ENCODE data around the gene LYSMD4.

LYSMD4 gene

DNA sequence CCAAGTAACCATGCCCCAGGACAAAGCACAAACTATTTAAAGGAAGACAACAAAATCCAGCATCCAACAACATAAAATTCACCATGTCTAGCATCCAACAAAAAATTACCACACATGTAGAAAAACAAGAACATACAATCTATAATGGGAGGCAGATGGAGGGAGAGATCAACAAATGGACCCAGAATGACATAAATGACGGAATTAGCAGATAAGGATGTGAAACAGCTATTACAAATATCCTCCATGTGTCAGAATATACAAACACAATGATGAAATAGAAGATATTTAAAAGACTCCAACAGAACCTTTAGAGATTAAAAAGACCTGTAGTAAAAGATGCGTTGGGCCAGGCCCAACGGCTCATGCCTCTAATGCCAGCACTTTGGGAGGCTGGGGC lies 10.8 kb downstream of the LYSMD4 start:
- TF ChIP-seq EZH2 (IDR thresholded peaks at IDR 0.05; ENCODE audit: borderline replicate concordance, low read depth, low read length, severe bottlenecking) = no peak
- TF ChIP-seq, protein P1, sequence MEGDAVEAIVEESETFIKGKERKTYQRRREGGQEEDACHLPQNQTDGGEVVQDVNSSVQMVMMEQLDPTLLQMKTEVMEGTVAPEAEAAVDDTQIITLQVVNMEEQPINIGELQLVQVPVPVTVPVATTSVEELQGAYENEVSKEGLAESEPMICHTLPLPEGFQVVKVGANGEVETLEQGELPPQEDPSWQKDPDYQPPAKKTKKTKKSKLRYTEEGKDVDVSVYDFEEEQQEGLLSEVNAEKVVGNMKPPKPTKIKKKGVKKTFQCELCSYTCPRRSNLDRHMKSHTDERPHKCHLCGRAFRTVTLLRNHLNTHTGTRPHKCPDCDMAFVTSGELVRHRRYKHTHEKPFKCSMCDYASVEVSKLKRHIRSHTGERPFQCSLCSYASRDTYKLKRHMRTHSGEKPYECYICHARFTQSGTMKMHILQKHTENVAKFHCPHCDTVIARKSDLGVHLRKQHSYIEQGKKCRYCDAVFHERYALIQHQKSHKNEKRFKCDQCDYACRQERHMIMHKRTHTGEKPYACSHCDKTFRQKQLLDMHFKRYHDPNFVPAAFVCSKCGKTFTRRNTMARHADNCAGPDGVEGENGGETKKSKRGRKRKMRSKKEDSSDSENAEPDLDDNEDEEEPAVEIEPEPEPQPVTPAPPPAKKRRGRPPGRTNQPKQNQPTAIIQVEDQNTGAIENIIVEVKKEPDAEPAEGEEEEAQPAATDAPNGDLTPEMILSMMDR (IDR thresholded peaks at IDR 0.05; ENCODE audit: borderline replicate concordance, extremely low read depth, low read length, poor library complexity, severe bottlenecking) = no peak
- H3K36me3 ChIP-seq (ENCODE audit: insufficient read depth, low read length) = no peaks in the 10 kb centered on the region
- H3K9ac ChIP-seq (ENCODE audit: low read depth, low read length) = no peak overlapping the region
- H3K4me3 ChIP-seq (ENCODE audit: low read depth in 1 of 2, low read length in 2 of 2) = no peak overlapping the region
- H4K20me1 ChIP-seq (ENCODE audit: insufficient read depth, low read length) = no peaks in the 10 kb centered on the region
- DNase-seq (no peak), ATAC-seq (ENCODE audit: insufficient read depth, low read depth) (no peak)
- H3K79me2 ChIP-seq (ENCODE audit: insufficient read depth, low read length) = no peaks in the 10 kb centered on the region
- H3K4me1 ChIP-seq (ENCODE audit: insufficient read depth, low read length) = peaks cover 24% of the 10 kb centered on the region
- no peak overlapping the region for H2AFZ ChIP-seq (ENCODE audit: low read depth, low read length)
- H3K27me3 ChIP-seq (ENCODE audit: insufficient read depth, low read length, poor library complexity) = no peaks in the 10 kb centered on the region
- H3K4me2 ChIP-seq (ENCODE audit: insufficient read depth, low read length) = no peak overlapping the region
- no peak overlapping the region for H3K27ac ChIP-seq (ENCODE audit: low read length)
- no peaks in the 10 kb centered on the region for H3K9me3 ChIP-seq (ENCODE audit: insufficient read depth, low read length, severe bottlenecking)

DNA sequence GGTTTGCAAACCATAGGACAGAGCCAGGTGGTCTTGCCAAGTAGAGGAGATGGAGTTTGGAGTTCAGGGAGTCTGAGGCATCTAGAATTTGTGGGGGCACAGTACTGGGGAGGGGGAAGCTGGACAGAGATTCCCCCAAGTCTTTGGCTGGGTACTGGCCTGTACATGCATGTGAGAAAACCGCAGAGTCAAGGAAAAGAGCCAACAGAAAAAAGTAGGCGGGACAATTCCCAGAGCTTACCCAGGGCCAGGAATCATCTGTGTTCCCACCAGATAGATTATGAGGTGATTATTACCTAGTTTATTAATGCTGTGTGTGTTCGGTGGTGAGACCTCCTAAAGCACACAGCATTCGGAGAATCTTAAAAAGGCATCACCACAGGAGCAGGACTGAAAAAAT lies 11.3 kb downstream of the LYSMD4 start:
- H3K9me3 ChIP-seq (ENCODE audit: insufficient read depth, low read length, severe bottlenecking) = no peaks in the 10 kb centered on the region
- H3K27ac ChIP-seq (ENCODE audit: low read length) = peak overlapping the region; percentile 55; the same call in 1 of the 2 replicates
- no peak for ATAC-seq (ENCODE audit: insufficient read depth, low read depth)
- peaks cover 24% of the 10 kb centered on the region for H3K4me1 ChIP-seq (ENCODE audit: insufficient read depth, low read length)
- no peak overlapping the region for H3K4me2 ChIP-seq (ENCODE audit: insufficient read depth, low read length)
- no peaks in the 10 kb centered on the region for H3K27me3 ChIP-seq (ENCODE audit: insufficient read depth, low read length, poor library complexity)
- TF ChIP-seq, protein P1 (IDR thresholded peaks at IDR 0.05; ENCODE audit: borderline replicate concordance, extremely low read depth, low read length, poor library complexity, severe bottlenecking) = no peak
- no peak for TF ChIP-seq EZH2 (IDR thresholded peaks at IDR 0.05; ENCODE audit: borderline replicate concordance, low read depth, low read length, severe bottlenecking)
- H3K36me3 ChIP-seq (ENCODE audit: insufficient read depth, low read length) = 0 out of 2 replicates have a peak, but pooled peaks cover 4% of the 10 kb centered on the region
- no peak overlapping the region for H3K4me3 ChIP-seq (ENCODE audit: low read depth in 1 of 2, low read length in 2 of 2)
- no peaks in the 10 kb centered on the region for H3K79me2 ChIP-seq (ENCODE audit: insufficient read depth, low read length)
- no peak overlapping the region for H3K9ac ChIP-seq (ENCODE audit: low read depth, low read length)
- H4K20me1 ChIP-seq (ENCODE audit: insufficient read depth, low read length) = no peaks in the 10 kb centered on the region
- no peak for DNase-seq
- H2AFZ ChIP-seq (ENCODE audit: low read depth, low read length) = no peak overlapping the region

DNA sequence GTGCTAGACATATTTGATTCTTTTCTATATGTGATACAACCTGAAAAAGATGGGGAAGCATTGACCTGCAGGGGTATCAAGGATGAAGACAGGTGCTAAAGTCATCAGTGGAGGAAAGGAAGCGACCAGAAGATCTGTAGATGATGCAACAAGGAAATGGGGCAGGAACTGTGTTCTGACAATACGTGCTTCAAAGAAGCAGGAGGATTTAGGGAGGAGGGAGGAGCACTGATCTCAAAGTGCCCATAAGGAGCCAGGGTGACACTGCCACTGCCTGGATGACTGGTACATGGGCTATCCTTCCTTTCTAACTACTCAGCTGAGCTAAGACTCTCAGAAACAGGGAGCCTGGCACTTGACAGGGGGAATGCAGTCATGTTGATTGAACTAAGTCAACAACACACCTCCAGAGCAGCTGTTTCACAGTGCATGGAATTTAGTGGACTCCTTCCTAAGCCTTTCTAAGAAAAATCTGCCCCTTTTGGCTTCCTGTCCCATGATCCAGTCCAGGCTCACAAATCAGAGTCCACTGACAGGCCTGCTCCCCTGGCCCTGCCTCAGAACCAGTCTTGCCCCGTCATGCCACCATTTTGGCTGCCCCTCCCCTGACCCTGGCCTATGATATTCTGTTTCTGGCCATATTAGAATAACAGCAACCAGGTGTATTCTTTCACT lies 12.0 kb downstream of the LYSMD4 start:
- DNase-seq (peak; percentile 41), ATAC-seq (ENCODE audit: insufficient read depth, low read depth) (peak; percentile 59)
- no peaks in the 10 kb centered on the region for H4K20me1 ChIP-seq (ENCODE audit: insufficient read depth, low read length)
- no peaks in the 10 kb centered on the region for H3K9me3 ChIP-seq (ENCODE audit: insufficient read depth, low read length, severe bottlenecking)
- peaks cover 4% of the 10 kb centered on the region; the same call in 1 of the 2 replicates for H3K36me3 ChIP-seq (ENCODE audit: insufficient read depth, low read length)
- no peaks in the 10 kb centered on the region for H3K79me2 ChIP-seq (ENCODE audit: insufficient read depth, low read length)
- H3K4me3 ChIP-seq (ENCODE audit: low read depth in 1 of 2, low read length in 2 of 2) = no peak overlapping the region
- peaks cover 24% of the 10 kb centered on the region for H3K4me1 ChIP-seq (ENCODE audit: insufficient read depth, low read length)
- H3K9ac ChIP-seq (ENCODE audit: low read depth, low read length) = no peak overlapping the region
- TF ChIP-seq EZH2 (IDR thresholded peaks at IDR 0.05; ENCODE audit: borderline replicate concordance, low read depth, low read length, severe bottlenecking) = no peak
- TF ChIP-seq, protein P1 (IDR thresholded peaks at IDR 0.05; ENCODE audit: borderline replicate concordance, extremely low read depth, low read length, poor library complexity, severe bottlenecking) = no peak
- peak overlapping the region; percentile 55 for H3K27ac ChIP-seq (ENCODE audit: low read length)
- H3K4me2 ChIP-seq (ENCODE audit: insufficient read depth, low read length) = no peak overlapping the region
- no peak overlapping the region for H2AFZ ChIP-seq (ENCODE audit: low read depth, low read length)
- no peaks in the 10 kb centered on the region for H3K27me3 ChIP-seq (ENCODE audit: insufficient read depth, low read length, poor library complexity)
